GM19023 (cell line): ENCODE results near the gene IL10RB.
"Not testable (repeated sequence)": the region's sequence is repeated elsewhere in the genome, so short reads cannot be mapped to it uniquely, and the experiment has no call there.

Experiments used
- ATAC-seq: cut with Tn5 transposase; IDR thresholded peaks from one replicate; pipeline ENCODE4 v1.9.1; 2021; ENCODE audit warnings: mild to moderate bottlenecking, moderate library complexity; ENCODE audit not compliant: unreplicated experiment

Gene IL10RB

GRCh38 chr21:33240404-33240803, 25.8 kb upstream of the IL10RB start:
- no peak for ATAC-seq

DNA sequence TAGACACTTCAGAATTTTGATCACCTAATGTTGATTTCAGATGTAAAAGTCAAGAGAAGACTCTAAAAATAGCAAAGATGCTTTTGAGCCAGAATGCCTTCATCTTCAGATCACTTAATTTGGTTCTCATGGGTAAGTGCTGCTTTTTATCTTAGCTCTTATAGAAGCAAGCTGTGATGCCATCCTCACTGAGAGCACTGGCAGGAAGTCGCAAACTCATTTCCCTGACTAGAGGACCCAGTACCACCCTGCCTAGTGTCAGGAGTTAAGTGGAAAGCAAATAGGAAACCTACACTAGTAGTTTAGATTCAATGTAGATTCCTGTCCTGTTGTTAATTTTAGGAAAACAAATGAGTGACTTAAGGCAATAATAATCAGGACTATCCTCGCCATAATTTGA, 24.3 kb upstream of the IL10RB start:
- no peak for ATAC-seq

DNA sequence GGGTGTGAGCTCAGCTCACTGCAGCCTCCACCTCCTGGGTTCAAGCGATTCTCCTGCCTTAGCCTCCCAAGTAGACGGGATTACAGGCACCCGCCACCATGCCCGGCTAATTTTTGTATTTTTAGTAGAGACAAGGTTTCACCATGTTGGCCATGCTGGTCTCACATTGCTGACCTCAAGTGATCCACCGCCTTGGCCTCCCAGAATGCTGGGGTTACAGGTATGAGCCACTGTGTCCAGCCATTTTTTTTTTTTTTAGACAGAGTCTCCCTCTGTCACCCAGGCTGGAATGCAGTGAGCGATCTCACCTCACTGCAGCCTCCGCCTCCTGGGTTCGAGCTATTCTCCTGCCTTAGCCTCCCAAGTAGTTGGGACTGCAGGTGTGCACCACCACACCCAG, 23.3 kb upstream of the IL10RB start:
- not testable (repeated sequence) for ATAC-seq

DNA sequence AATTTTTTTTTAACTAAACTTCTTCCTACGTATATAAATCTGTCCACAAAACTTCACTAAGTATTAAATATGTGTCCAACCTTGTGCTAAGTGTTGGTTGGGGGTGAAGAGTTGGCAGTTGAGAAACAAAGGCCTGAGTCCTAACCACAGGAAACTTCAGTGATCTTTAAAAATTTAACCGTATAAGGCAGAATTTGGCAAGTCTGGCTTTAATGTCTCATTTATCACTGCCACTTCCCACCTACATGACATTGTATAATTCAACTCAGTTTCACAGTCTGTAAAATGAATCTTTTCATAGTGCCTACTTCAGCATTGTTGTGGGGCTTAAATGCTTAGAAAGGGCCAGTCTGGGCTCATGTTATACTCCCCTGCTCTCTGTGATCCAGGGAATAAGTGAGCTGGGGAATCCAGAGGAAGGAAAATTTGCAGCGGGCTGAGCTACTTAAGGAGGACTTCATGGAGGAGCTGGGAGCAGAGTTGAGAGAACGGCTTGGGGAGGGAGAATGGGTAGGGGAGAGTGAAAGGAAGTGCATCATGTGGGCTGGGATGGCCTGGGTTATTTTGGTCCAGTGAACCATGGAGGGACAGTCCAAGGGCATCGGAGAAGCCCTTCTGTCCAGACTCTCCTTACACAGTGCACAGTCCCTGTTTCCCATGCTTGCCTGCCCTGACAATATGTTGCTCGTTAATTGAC, 21.9 kb upstream of the IL10RB start:
- no peak for ATAC-seq

GRCh38 chr21:33244779-33245105, 21.4 kb upstream of the IL10RB start:
- no peak for ATAC-seq

- no peak for ATAC-seq
These were observed 20.8 kb upstream of the IL10RB start for GRCh38 chr21:33245289-33245918.

DNA sequence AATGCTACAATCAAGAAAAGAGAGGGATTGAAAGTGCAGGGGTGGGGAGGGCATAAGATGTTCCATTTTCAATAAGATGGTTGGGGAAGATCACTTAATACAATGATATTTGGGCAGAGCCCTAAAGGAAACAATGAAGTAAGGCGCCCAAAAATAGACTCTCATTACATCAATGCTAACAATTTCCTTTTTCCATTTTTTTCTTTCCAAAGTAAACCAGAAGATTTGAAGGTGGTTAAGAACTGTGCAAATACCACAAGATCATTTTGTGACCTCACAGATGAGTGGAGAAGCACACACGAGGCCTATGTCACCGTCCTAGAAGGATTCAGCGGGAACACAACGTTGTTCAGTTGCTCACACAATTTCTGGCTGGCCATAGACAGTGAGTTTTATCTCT, 19.7 kb upstream of the IL10RB start:
- no peak for ATAC-seq

- no peak for ATAC-seq
These were observed 19.2 kb upstream of the IL10RB start for GRCh38 chr21:33246963-33247362.

DNA sequence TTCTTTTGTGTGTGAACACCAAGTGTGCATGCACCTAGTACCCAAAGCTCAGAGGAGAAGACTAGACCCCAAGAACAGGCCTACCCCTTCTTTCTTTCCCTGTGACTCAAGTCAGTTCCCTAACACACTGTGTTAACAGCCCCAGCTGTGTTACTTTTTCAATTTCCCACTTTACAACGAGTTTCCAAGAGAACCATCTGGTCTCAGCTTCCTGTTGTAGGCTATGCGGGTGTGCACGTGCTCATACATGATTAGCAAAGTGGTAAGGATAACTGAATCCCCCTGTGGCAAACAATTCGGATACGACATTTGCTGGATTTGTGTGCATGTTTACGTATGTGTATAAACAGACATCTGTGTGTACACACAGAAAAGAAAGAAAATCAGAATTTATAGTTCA, 18.6 kb upstream of the IL10RB start:
- no peak for ATAC-seq

DNA sequence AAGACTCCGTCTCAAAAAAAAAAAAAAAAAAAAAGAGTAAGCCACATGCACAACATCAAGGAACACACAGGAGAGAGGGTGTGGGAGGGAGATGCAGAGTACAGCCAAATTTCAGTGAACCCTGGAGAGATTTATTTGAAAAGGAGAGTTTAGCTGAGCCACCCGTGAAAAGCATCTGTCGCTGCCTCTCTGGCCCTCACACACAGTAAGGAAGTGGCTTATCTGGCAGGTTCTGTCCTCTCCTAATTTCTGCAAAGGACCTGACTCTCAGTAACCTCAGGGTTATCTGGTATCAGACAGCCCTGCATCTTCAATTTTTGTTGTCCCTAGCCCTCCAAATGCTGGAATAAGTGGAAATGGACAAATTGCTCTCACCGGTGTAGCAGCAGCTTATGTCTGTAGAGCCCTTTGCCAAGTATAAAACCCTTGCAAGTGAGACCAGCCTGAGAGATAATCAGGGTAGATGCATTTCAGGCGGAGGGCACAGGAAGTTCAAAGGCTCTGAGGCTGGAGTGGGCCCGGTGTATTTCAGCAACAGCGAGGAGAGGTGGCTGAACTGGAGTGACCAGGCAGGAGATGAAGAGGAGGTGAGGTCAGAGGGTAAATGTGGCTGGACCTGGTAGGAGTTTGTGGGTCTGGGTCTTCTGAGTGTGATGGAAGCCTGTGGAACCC, 16.7 kb upstream of the IL10RB start:
- ATAC-seq, result no peak

- ATAC-seq, result no peak
These were observed 15.0 kb upstream of the IL10RB start for GRCh38 chr21:33251119-33251518.

DNA sequence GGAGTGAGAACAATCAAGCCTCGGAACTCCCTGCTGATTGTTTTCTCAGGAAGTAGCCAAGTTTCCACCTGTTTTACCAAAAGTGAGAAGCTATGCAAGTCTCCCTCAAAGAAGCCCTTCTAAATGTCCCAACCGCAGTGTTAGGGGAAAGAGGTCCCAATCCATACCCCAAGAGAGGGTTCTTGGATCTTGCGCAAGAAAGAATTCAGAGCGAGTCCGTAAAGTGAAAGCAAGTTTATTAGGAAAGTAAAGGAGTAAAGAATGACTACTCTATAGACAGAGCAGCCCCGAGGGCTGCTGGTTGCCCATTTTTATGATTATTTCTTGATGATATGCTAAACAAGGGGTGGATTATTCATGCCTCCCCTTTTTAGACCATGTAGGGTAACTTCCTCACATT, 12.8 kb upstream of the IL10RB start:
- ATAC-seq, result not testable (repeated sequence)

GRCh38 chr21:33254766-33255165, 11.4 kb upstream of the IL10RB start:
- no peak for ATAC-seq

DNA sequence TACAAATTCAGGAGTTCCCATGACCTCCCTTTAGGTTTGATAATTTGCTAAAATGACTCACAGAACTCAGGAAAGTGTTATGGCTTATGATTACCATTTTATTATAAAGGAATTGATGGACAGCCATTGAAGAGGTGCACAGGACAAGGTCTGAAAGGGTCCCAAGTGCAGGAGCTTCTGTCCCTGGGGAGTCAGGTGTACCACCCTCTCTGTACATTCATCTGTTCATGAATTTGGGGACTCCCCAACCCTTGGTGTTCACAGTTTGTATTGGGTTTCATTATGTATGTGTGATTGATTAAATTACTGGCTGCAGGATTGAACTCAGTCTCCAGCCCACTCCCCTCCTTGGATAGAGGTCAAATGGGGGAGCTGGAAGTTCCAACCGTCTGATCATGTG, 10.8 kb upstream of the IL10RB start:
- ATAC-seq, result no peak

DNA sequence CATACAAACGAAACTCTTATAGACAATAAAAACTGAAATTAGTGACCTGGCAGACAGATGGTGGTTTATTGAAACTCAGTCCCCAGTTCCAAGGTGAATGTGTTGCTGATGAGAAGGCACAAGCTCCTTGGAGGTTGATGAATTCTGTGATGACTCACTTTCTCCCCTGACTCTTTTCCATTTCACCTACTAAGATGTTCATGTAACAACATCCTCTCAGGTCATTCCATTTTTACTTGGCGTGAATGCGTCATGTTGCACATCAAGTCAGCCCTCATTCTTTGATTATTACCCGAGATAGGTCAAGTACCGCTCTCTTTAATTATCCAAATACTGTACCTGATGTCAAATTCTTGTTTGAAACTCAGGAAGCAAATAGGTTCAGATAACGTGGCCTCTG, 10.1 kb upstream of the IL10RB start:
- no peak for ATAC-seq

- no peak for ATAC-seq
These were observed 8.9 kb upstream of the IL10RB start for GRCh38 chr21:33257094-33257803.

DNA sequence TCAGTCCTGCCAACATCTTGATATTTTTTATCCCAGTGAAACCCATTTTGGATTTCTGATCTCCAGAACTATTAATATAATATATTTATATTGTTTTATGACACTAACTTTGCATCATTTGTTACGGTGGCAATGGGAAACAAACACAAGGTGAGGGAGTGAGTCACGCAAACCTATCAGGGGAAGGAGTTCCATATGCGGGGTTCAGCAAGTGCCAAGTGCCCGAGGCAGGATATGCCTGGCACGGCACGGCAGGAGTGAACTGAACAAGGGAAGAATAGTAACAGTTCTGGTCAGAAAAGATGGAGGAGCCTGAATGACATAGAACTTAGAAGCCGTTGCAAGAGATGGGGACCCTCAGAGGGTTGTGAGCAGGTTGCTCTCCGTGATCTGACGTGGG, 7.7 kb upstream of the IL10RB start:
- ATAC-seq, result no peak

- ATAC-seq, result no peak
These were observed 6.7 kb upstream of the IL10RB start for GRCh38 chr21:33259428-33259827.

GRCh38 chr21:33259995-33260394, 6.2 kb upstream of the IL10RB start:
- ATAC-seq, result no peak

DNA sequence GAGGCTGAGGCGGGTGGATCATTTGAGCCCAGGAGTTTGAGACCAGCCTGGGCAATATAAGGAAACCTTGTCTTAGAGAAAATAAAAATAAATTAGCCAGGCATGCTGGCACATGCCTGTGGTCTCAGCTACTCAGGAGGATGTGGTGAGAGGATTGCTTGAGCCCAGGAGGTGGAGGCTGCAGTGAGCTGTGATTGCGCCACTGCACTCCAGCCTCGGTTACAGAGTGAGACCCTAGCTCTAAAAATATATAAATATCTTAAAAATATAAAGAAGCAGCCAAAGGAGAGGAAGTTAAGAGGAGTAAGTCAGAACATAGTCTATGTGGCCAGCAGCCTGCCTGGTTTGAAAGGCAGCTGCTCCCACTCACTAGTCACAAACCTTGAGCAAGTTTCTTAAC, 4.5 kb upstream of the IL10RB start:
- no peak for ATAC-seq

- no peak for ATAC-seq
These were observed 3.2 kb upstream of the IL10RB start for GRCh38 chr21:33262921-33263320.

- no peak for ATAC-seq
These were observed 1.6 kb upstream of the IL10RB start for GRCh38 chr21:33264561-33264960.
